Colonic mucosa (tissue), 4 donors: Measurements from ENCODE around the gene KCNB1. TPM values are rescaled to one million over a fixed set of nuclear protein-coding genes. Genes with fewer than 3 reads are reported as not detected.

Source experiments
- DNase-seq: peaks from one replicate; pipeline ENCODE4 v3.0.0-alpha.2; 2020
- H3K27ac ChIP-seq: fragments of 200-600 bp; one replicate; pipeline ENCODE4 v1.8.0; 2021
- H3K27me3 ChIP-seq: fragments of 200-600 bp; one replicate; pipeline ENCODE4 v1.8.0; 2021
- H3K36me3 ChIP-seq: fragments of 200-600 bp; one replicate; pipeline ENCODE4 v1.8.0; 2021
- H3K4me1 ChIP-seq: fragments of 200-600 bp; one replicate; pipeline ENCODE4 v1.8.0; 2021; ENCODE audit warnings: mild to moderate bottlenecking
- H3K4me3 ChIP-seq: fragments of 200-600 bp; one replicate; pipeline ENCODE4 v1.8.0; 2021
- H3K9ac ChIP-seq, 2 donors: one replicate each; pipeline ENCODE4 v1.7.0; 2013; ENCODE audit warnings: control low read depth in 2 of 2, low read depth in 2 of 2, low read length in 2 of 2
- H3K9me3 ChIP-seq: fragments of 200-600 bp; one replicate; pipeline ENCODE4 v1.8.0; 2021
- CTCF ChIP-seq: fragments of 200-600 bp; IDR thresholded peaks from one replicate; pipeline ENCODE4 v1.8.0; 2022; ENCODE audit warnings: antibody characterized with exemption, mild to moderate bottlenecking
- intact Hi-C: fragments of 100-400 bp; cut with DNase I; formaldehyde crosslinking; loops from one replicate; pipeline ENCODE4 v1.14.1; 2022
- total RNA-seq, 2 donors: library from RNA; stranded (reverse); fragmentation: NEBNext Ultra II Directional in 1 of 2; extraction: Animal tissue kit (Norgen Biotek cat#: 25700) in 1 of 2; gene quantifications; one replicate each; pipeline ENCODE4 v1.2.1, GENCODE V29; 2021
- donor health status: healthy.
- donor health status: DM: no; HTN: no; CAD: no.
- donor health status: DM: no; HTN: no; CAD: no.

KCNB1 gene
- total RNA-seq, 2 donors from 2014 or later = 0.37 to 1.9 TPM

GRCh38 chr20:49335476-49335875 is 147.0 kb downstream of the KCNB1 start:
- Histone ChIP-seq H3K9ac (no peak overlapping the region), H3K27me3 (no peaks in the 10 kb centered on the region), H3K9me3 (no peaks in the 10 kb centered on the region), H3K27ac (no peak overlapping the region), H3K4me1 (no peaks in the 10 kb centered on the region), H3K36me3 (no peaks in the 10 kb centered on the region), H3K4me3 (no peak overlapping the region)
- intact Hi-C loops = no loop called here
- TF ChIP-seq CTCF = no peak
- no peak for DNase-seq

GRCh38 chr20:49330701-49331615 is 151.5 kb downstream of the KCNB1 start:
- intact Hi-C loops = loop anchor here (5.0 kb wide), 2 partner anchors 156 to 201 kb away; no protein-coding TSS in a partner anchor

GRCh38 chr20:49328790-49329189 is 153.7 kb downstream of the KCNB1 start:
- Histone ChIP-seq H3K9ac (no peak overlapping the region), H3K4me3 (no peak overlapping the region), H3K9me3 (no peaks in the 10 kb centered on the region), H3K4me1 (no peaks in the 10 kb centered on the region), H3K36me3 (no peaks in the 10 kb centered on the region), H3K27me3 (no peaks in the 10 kb centered on the region), H3K27ac (no peak overlapping the region)
- no peak for TF ChIP-seq CTCF
- intact Hi-C loops = no loop called here
- DNase-seq = no peak

More at GRCh38 chr20:49330701-49331615, 151.5 kb downstream of the KCNB1 start:
- Histone ChIP-seq H3K4me3 (no peak overlapping the region), H3K9me3 (no peaks in the 10 kb centered on the region), H3K27me3 (no peaks in the 10 kb centered on the region), H3K9ac (no peak overlapping the region), H3K4me1 (no peaks in the 10 kb centered on the region), H3K36me3 (no peaks in the 10 kb centered on the region), H3K27ac (no peak overlapping the region)
- DNase-seq = no peak
- no peak for TF ChIP-seq CTCF

GRCh38 chr20:49326026-49326425 is 156.4 kb downstream of the KCNB1 start:
- H3K4me3 ChIP-seq = no peak overlapping the region
- H3K9ac ChIP-seq = no peak overlapping the region
- no peaks in the 10 kb centered on the region for H3K27me3 ChIP-seq
- H3K9me3 ChIP-seq = no peaks in the 10 kb centered on the region
- H3K36me3 ChIP-seq = no peaks in the 10 kb centered on the region
- intact Hi-C loops = no loop called here
- no peaks in the 10 kb centered on the region for H3K4me1 ChIP-seq
- H3K27ac ChIP-seq = no peak overlapping the region
- no peak for DNase-seq
- TF ChIP-seq CTCF = no peak

- intact Hi-C loops = no loop called here
- H3K9ac ChIP-seq = no peak overlapping the region
- H3K27ac ChIP-seq = no peak overlapping the region
- H3K27me3 ChIP-seq = peaks cover 2% of the 10 kb centered on the region
- H3K36me3 ChIP-seq = no peaks in the 10 kb centered on the region
- H3K9me3 ChIP-seq = no peaks in the 10 kb centered on the region
- no peak for TF ChIP-seq CTCF
- H3K4me1 ChIP-seq = no peaks in the 10 kb centered on the region
- DNase-seq = no peak
- no peak overlapping the region for H3K4me3 ChIP-seq
Observed at GRCh38 chr20:49324306-49324705, 158.2 kb downstream of the KCNB1 start.
